Mucosa of descending colon (tissue), 3 donors: Measurements from ENCODE around the gene DYDC2. TPM values are rescaled to one million over a fixed set of nuclear protein-coding genes. Genes with fewer than 3 reads are reported as not detected.

ENCODE experiments used
- ATAC-seq: fragments of 200-7000 bp; cut with Tn5 transposase; one replicate; pipeline ENCODE4 v1.9.1; 2020; ENCODE audit warnings: mild to moderate bottlenecking, moderate library complexity
- DNase-seq, 3 donors: peaks; one replicate each; pipeline ENCODE4 v3.0.0-alpha.2; 2020
- H3K36me3 ChIP-seq: fragments of 200-600 bp; one replicate; pipeline ENCODE4 v1.8.0; 2021; ENCODE audit warnings: low read depth, mild to moderate bottlenecking
- H3K4me1 ChIP-seq: fragments of 200-600 bp; one replicate; pipeline ENCODE4 v1.8.0; 2021; ENCODE audit warnings: low read depth, mild to moderate bottlenecking
- H3K4me3 ChIP-seq: fragments of 200-600 bp; one replicate; pipeline ENCODE4 v1.8.0; 2021; ENCODE audit warnings: mild to moderate bottlenecking
- H3K9me3 ChIP-seq: fragments of 200-600 bp; one replicate; pipeline ENCODE4 v1.8.0; 2021; ENCODE audit warnings: mild to moderate bottlenecking
- CTCF ChIP-seq: fragments of 200-600 bp; IDR thresholded peaks from one replicate; pipeline ENCODE4 v1.8.0; 2022; ENCODE audit warnings: antibody characterized with exemption, mild to moderate bottlenecking
- intact Hi-C, 2 donors: fragments of 100-400 bp; cut with DNase I in 1 of 2; cut with micrococcal nuclease in 1 of 2; formaldehyde crosslinking; loops; one replicate each; pipeline versions ENCODE4 v1.11.0 to v1.11.1; 2022; cut with DNase I, micrococcal nuclease
- total RNA-seq, 3 donors: library from RNA; stranded (reverse); fragmentation: NEBNext Ultra II Directional in 2 of 3; extraction: Animal tissue kit (Norgen Biotek cat#: 25700) in 2 of 3; gene quantifications; one replicate each; pipeline versions ENCODE4 v1.2.1 to v1.2.4, GENCODE V29; 2021 to 2023
- donor health status: DM: no; HTN: no; CAD: no; lungs with moderate emphysema.
- donor health status: DM: no; HTN: no; CAD: no.
- donor health status: DM: no; HTN: yes; CAD: no.

DYDC2 gene
- total RNA-seq, 3 donors from 2014 or later = not detected

- no peak for DNase-seq
- Histone ChIP-seq H3K4me3 (no peak overlapping the region), H3K4me1 (peaks cover 13% of the 10 kb centered on the region), H3K9me3 (no peaks in the 10 kb centered on the region), H3K36me3 (no peaks in the 10 kb centered on the region)
- intact Hi-C loops = no loop called here
- TF ChIP-seq CTCF = no peak
- ATAC-seq = no peak
Observed at GRCh38 chr10:80405035-80405434, 48.5 kb downstream of the DYDC2 start.

DNA sequence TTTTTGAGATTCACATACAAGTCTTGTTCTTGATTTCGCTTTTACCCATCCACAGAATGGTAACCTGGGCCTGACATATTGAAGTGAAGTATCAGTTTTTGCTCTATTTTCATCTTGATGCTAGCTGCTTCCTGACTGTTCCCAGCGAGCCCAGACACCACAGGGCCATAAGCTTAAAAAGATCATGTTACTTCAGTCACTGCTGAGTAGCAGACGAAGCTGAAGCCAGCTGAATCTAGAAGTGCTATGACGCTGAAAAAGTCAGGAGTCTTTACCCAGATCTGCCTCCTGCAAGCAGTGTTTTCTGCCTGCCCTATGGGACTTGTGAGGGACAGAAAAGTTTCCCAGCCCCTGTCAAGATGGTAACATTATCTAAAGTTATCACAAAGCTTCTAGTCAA is 49.0 kb downstream of the DYDC2 start:
- H3K9me3 ChIP-seq = no peaks in the 10 kb centered on the region
- peaks cover 19% of the 10 kb centered on the region for H3K4me1 ChIP-seq
- intact Hi-C loops = no loop called here
- H3K4me3 ChIP-seq = no peak overlapping the region
- ATAC-seq = no peak
- DNase-seq = no peak
- no peak for TF ChIP-seq CTCF
- H3K36me3 ChIP-seq = no peaks in the 10 kb centered on the region

GRCh38 chr10:80406204-80406603 is 49.6 kb downstream of the DYDC2 start:
- DNase-seq = no peak
- no peak for TF ChIP-seq CTCF
- intact Hi-C loops = no loop called here
- Histone ChIP-seq H3K9me3 (no peaks in the 10 kb centered on the region), H3K4me1 (peaks cover 25% of the 10 kb centered on the region), H3K4me3 (no peak overlapping the region), H3K36me3 (no peaks in the 10 kb centered on the region)
- ATAC-seq = no peak

DNA sequence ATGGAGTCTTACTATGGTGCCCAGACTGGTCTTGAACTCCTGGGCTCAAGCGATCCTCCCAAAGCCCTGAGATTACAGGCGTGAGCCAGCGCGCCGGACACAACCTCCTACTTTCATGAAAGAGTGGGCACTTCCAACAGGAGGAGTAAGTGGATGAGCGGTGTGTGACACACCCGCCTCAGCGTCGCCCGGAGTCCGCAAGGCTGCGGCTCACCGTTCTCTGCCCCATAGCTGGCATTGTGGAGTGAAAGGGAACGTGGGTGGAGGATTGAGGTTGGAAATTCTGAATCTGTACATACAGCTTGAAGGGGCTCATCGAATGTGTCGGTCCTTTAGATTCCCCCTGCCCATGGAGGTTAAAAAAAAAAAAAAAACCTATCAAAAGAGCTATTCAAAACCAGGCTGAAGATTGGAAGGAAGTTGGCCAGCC is 51.2 kb downstream of the DYDC2 start:
- intact Hi-C loops = no loop called here
- Histone ChIP-seq H3K4me1 (peaks cover 31% of the 10 kb centered on the region), H3K4me3 (peak overlapping the region; percentile 63), H3K9me3 (no peaks in the 10 kb centered on the region), H3K36me3 (no peaks in the 10 kb centered on the region)
- DNase-seq (peak; percentile 57 to 74 (median 73)), ATAC-seq (peak; percentile 70)
- no peak for TF ChIP-seq CTCF

- intact Hi-C loops = no loop called here
- Histone ChIP-seq H3K4me1 (peaks cover 35% of the 10 kb centered on the region), H3K9me3 (no peaks in the 10 kb centered on the region), H3K4me3 (peak within 1 kb of the TSS; percentile 63), H3K36me3 (no peaks in the 10 kb centered on the region)
- peak; percentile 90 to 93 (median 91) for DNase-seq
- no peak for TF ChIP-seq CTCF
- ATAC-seq = peak; percentile 88
Observed at GRCh38 chr10:80408242-80409101, 51.9 kb downstream of the DYDC2 start, which contains the start of gene PRXL2A. TSS of gene PRXL2A (plus strand) at chr10:80408551. CDS start at chr10:80420468, 11,917 bp downstream.
